HG02943 (cell line): ENCODE measurements around the gene MLIP.
"Not testable (repeated sequence)": the region's sequence is repeated elsewhere in the genome, so short reads cannot be mapped to it uniquely, and the experiment has no call there.

Experiments
- ATAC-seq: cut with Tn5 transposase; IDR thresholded peaks from one replicate; pipeline ENCODE4 v1.9.1; 2021; ENCODE audit warnings: mild to moderate bottlenecking, low read depth, moderate library complexity; ENCODE audit not compliant: unreplicated experiment

Gene MLIP

DNA sequence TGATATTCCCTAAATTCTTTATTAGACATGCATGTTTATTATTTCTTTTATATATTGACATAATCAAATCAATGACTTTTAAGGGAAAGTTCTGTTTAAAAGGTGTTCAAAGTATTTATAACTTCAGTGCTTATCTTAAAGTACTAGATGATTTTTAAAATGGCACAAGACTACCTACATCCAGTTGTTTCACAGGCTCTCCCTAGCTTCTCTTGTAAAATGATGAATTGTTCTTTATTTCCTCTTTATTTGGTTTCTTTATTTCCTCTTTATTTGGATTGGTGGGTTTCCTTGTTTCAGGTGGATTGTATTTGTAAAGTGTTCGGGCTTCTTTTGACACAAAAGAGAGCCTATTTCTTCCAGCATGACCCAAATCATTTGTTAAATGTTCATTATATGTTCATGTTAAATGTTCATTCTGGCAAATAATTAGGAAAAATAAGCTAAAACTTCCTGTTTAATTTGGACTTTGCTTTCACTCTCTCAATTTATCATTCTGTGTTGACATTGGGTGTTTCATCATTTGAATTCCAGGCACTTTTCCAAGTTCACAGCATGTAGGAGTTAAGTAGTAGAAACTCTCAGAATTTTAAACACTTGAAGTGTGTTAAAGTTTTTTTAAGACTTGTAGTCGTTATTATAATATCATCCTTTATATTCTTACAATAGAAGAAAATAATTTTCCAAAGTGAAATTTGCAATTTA, 24.6 kb downstream of the MLIP start:
- ATAC-seq = no peak

DNA sequence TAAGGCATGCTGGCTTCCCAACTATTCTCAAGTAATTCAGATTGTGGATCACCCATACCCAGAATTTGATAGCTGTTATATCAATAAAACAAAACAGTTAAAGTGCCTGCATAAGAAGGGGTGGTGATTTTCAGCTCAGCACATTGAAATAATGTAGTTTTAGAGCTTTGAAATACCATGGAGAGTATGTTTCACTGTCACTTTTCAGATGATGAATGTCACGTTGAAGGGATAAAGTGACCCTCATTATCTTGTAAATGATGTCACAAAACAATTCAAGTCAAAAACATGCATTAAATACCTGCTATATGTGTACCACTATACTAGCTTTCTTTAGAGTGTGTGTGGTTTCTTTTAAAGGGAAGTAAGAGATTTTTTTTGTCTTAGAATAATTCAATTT, 27.6 kb downstream of the MLIP start:
- no peak for ATAC-seq

DNA sequence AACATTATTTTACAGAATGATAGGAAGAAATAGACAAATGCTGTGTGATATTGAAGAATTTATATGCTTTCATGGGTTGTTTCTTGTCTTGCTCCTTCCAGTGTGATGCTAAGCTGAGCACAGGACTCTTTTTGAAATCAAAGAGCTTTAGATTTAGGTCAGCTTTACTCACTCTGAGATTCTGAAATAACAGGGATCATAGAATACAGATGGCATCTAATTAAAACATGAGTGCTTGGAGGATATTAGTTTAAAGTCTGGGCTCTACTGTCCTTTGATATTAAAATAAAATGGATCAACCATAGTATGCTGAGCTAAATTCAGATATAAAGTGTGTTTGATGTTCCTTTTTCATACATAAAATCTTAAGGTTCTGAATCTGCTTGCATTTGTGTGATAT, 29.6 kb downstream of the MLIP start:
- ATAC-seq = no peak

DNA sequence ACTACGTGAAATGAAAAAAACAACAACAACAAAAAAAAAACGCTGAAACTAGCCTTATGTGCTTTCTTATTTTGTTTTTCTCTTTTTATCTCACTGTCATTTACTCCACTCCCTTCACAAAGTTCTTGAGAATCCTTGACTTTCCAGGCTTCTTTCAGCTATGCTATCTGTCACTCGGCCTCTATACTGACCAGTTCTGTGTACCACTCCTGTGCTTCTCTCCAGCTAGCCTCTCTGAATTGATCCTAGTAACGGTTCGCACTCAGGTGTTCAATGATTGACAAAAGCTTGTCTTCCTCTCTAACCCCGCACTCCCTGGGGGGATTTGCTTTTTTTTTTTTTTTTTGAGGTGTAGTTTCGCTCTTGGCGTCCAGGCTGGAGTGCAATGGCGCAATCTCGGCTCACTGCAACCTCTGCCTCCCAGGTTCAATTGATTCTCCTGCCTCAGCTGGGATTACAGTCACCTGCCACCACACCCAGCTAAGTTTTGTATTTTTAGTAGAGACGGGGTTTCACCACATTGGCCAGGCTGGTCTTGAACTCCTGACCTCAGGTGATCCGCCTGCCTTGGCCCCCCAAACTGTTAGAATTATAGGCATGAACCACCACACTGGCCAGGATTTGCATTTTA, 31.8 kb downstream of the MLIP start:
- ATAC-seq = no peak

DNA sequence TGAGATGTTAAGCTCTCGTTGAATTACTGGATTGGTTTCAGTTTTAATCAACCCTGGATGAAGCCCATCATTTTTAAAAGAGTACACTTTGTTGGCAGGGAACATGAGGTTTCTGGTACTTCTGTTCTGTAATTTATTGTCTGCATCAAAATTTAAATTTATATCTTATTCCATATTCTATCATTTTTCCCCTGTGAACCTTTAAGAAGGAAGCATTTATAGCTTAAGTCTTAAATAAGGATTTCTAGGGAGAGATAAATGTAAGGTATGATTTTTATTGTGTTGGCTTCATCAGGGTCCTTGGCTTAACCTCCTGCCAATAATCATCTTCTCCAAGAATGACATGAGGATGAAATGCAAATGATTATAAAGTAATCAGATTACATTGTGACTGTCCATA, 40.6 kb downstream of the MLIP start:
- no peak for ATAC-seq

DNA sequence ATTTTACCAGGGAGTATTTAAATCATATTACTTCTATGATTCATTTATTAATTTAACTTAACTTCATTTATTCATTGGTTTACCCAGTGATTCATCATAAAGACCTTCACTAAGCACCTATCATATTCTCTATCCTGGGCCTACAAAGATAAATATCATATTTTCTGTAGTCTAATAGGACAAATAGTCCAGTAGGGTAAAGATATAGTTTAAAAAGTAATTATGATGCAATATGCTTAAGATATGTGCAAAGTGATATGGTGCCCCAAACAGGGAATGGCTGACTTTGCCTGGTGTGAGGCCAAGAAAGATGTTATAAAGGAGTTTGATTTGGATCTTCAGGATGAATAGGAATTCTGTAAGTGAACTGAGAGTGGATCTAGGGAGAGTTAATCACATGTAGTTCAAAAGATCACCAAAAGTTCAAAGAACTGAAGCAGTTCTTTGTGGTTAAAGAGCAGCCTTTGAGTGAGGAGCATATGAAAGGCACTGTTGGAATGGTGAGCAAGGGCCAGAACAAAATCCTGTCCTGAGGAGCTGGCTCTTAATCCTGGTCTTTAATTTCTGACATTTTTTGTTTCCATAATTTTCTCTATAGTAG, 45.5 kb downstream of the MLIP start:
- ATAC-seq = no peak

DNA sequence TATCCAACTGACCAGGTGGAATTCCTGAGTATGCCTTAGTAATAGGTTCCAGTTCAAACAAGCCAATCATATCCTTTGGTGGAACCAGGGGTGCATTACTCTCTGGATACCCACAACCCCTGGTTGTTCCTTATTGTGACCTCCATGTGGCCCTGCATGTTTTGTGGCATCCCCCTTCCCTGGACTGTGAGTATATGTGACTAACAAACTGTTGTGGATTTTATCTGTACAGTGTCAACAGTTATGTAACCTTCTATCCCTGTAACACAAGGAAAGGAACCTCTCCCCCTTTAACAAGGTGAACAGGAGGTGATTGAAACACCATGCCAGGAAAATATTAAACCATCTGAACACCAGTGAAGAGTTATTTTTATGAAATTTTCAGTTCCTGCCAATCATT, 46.2 kb downstream of the MLIP start:
- ATAC-seq = no peak

DNA sequence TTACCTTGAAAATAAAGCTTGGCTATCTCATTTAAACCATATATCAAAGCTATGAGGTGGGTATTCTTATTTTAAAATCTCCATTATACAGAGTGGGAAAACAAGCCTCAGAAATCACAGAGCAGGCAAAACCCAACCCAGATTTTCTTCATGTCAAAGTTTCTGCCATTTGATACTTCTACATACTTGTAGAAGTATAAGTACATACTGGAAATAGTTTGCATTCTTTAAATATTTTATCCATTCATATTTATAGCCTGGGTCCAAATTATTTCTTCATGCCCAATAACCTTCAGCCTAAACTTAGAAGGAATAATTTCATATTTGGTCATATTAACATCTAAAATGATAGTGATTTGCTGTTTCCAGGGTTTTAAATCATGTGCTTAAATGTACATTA, 61.8 kb downstream of the MLIP start:
- no peak for ATAC-seq

DNA sequence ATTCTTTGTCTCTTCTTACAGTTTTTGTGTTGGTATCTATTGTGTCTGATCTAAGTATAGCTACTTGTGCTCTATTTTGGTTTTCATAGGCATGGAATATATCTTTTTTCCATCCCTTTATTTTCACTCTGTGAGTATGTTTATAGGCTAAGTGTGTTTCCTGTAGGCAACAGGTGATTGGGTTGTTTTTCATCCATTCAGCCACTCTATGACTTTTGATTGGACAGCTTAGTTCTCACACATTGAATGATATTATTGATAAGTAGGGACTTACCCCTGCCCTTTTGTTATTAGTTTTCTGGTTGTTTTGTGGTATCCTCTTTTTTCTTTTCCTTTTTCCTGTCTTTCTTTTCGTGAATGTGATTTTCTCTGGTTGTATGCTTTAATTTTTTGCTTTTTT, 67.9 kb downstream of the MLIP start:
- no peak for ATAC-seq

DNA sequence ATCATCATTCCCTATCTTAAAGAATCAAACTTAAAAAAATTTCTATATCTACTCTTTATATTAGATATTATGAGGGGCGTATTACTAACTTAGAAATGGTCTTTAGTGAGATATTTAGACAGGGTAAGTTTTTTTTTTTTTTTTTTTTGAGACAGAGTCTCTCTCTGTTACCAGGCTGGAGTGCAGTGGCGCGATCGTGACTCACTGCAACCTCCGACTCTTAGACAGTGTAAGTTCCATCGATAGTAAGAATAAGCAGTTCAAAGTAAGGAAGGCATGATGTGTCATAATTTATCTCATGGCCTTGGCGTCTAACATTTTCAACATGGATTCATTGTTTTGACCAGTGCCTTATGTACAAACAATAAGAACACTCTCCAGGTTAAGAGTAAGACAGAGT, 72.4 kb downstream of the MLIP start:
- ATAC-seq = no peak

DNA sequence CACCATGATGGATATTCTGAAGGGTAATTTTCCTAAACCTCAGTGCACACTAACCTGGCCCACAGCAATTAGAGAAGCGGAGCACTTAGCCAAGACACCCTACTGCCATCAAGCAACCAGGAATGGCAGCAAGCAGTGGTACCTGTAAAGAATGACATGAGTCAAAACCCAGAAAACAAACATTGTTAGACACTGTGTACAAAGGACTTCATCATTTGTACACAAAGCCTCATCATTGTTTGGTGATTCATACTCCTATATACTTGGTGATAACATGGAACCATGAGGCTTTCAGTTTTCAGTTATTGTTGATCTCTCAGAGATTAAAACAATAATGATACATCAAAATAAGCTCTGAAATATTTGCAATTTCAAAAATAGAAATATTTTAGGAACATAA, 74.6 kb downstream of the MLIP start:
- ATAC-seq = no peak

DNA sequence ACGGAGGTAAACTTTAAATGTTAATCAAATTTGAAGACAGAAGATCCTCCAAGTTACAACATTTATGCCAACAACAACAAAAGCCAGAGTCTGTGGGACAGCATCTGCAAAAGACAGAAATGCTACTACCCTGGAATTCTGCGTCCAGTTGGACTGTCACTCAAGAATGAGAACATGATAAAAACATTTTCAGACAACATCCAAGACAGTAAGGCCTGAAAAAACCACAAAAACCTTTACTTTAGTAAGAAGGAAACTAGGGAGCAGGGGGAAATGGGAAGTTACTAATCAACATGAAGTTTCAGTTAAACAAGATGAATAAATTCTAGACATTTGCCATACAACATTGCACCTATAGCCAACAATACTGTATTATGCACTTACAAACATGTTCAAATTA, 77.6 kb downstream of the MLIP start:
- ATAC-seq = no peak

DNA sequence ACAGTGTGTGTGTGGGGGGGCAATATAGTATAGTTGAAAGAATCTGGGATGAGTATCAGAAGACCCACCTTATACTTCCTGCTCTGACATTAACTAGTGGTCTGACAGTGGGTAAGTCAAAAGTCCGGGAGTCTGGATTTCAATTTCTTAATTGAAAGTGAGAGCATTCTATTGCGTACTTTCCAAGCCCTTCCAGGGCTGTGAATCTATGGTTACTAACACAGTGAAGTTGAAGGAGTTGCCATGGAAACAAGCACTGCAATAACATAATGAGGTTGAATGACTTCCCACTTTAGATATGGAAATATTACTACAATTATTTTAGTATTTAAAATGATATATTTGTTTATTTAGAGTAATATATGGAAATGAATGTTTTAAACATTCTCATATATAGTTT, 80.2 kb downstream of the MLIP start:
- ATAC-seq = no peak

DNA sequence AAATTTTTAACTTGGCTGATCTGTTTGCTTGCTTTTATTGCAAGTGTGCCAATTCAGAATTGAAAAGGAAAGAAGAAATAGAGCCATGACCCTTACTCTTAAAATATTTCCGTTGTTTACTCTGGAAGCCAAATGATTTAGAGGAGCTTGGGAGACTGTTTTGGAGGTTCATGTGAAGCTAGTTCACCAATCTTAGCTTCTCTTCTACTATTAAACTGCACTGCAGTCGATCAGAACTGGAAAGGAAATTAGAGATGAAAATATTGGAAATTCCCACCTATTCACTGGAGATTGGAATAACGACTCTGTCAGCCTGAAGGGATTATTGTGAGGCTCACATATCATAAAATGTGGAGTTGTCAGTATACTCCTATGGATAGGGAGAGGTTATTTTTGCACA, 81.8 kb downstream of the MLIP start:
- no peak for ATAC-seq

DNA sequence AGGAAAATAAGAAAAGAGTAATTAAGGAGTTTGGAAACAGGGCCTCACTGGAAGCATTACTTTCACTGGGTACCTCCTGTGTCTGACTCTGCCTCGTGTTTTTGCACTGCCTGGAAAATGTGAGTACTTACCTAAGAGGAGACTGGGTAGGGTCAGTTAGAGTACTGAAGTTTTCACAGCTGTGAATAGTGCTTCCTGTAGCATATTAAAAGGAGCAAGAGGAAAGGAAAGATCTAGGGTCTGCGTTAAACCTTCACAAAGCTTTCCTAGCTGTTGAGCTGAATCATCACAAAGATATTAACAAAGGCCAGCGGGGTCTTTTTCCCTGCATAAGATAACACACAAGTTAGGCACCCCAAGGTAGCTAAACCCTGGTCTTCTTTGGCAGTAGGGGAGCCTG, 82.3 kb downstream of the MLIP start:
- no peak for ATAC-seq

DNA sequence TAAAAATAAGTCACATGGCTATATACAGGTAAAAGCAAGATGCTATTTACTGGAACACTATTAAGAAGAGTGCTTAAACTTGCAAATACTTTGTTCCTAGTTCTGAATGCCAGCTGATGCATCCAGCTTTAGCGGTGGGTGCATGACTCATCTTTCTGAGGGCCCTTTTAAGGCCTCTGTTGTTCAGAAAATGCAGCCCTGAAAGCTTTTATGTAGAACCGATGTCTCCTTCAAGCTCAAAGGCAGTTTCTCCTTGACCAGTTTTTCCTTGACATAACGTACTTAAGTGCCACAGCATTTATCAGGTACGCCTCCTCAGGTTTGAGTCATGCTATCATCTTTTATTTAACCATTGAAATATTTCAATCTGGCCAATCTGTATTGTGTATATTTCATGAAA, 82.8 kb downstream of the MLIP start:
- no peak for ATAC-seq

DNA sequence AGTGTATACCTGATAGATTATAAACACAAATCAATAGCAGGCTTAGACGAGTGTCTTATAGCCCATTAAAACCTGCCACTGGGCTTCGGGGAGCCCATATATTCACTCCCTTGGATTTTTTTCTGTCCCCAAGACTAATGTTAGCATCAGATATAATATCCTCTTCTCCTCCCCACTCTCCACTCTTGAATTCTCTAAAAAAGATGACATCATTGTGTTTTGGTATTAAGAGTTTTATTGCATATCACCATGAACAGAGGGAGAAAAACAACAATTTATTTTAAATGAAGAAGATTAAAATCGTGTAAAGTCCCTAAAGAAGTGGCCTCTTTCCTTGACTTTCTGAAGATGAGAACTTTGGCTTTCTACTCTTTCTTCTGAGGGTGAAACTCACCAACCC, 84.4 kb downstream of the MLIP start:
- no peak for ATAC-seq

DNA sequence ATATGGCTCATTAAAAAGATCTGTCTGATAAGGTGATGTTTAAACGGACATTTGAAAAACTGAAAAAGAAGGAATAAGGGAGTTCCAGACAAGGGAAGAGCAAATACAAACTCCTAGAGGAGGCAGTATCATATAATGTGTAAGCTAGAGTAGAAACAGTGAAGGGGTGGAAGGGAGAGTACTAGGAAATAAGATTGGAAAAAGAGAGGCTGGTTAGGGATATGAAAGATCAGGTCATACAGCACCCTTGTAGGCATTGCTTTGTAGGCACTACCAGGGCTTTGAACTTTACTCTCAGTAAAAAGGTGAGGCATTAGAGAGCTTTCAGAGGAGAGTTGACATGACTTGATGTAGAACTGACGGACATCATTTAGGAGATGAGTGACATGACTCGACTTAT, 85.7 kb downstream of the MLIP start:
- ATAC-seq = no peak

DNA sequence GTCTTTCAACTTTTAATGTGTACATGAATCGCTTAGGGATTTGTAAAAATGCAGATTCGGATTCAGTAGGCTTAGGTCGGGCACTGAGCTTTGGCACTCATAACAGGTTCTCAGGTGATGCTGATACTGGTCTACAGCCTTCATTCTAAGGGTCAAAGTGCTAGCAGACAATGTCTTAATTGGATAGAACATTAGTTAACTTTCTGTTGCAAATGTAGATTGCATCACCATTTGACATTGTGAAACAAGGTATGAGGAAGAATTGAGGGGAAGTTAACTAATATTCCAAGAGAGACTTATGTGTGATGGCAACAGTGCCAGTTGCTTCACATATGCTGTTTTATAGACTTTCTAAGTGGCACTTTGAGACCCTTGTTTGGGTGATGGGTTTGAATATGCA, 86.9 kb downstream of the MLIP start:
- ATAC-seq = no peak

DNA sequence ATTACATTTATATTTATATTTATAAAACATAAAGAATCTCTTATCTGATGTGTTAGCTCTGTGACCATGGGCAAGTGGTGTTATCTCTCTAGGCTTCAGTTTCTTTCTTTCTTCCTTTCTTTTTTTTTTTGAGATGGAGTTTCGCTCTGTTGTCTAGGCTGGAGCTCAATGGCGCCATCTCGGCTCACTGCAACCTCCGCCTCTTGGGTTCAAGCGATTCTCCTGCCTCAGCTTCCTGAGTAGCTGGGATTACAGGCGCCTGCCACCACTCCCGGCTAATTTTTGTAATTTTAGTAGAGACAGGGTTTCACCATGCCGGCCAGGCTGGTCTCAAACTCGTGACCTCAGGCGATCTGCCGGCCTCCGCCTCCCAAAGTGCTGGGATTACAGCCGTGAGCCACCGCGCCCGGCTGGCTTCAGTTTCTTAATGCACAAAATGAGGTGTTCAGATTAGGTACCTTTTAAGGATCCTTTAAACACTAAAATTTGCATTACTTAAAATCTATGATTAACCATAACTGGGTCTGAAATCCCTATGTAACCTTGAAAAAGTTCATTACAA, 92.3 kb downstream of the MLIP start:
- not testable (repeated sequence) for ATAC-seq

DNA sequence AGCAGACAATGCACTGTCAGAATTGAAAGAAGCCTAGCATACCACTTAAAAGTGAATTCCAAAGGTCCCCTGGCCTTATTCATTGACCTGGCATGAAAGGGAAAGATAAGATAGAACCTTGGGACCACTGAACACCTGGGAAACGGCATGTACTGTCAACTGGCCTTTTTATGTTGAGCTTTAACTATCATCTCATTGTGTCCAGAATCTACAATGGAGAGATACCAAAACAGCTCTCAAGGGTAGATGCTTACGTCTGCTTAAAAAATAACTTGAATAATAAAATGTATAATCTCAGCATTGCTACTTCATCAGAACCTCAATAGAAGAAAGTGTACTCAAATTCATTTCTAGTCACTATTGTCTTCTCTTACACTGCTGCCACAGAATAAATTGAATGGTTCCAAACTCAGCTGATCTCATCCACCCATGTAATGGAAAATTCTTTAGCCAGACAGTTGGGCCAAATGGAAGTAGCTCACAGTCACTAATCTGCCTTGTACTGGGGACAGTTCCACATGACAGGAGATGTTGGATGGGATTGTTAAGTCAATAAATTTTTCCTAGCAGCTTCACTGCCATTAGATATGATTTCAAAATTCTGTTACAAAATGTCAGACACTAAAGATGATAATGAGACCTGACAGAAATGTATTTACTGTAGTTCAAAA, 93.8 kb downstream of the MLIP start:
- no peak for ATAC-seq
